Fibroblast of lung (primary cell): ENCODE data around the gene FTL.

Experiments
- EZH2 ChIP-seq: IDR thresholded peaks from 2 replicates; pipeline ENCODE4 v1.5.1; 2012; ENCODE audit warnings: low read length, control low read depth, mild to moderate bottlenecking; ENCODE audit errors: missing control alignments
- TF ChIP-seq, protein P1 (sequence below), 2 donors: IDR thresholded peaks in 1 of 2; conservative IDR thresholded peaks in 1 of 2; 1 replicate in 1 of 2; 2 replicates in 1 of 2; pipeline ENCODE4 v1.5.1; 2011 to 2012; ENCODE audit warnings: low read length in 2 of 2, control low read depth in 1 of 2, inconsistent platforms in 1 of 2, low read depth in 1 of 2, mild to moderate bottlenecking in 1 of 2

DNA sequence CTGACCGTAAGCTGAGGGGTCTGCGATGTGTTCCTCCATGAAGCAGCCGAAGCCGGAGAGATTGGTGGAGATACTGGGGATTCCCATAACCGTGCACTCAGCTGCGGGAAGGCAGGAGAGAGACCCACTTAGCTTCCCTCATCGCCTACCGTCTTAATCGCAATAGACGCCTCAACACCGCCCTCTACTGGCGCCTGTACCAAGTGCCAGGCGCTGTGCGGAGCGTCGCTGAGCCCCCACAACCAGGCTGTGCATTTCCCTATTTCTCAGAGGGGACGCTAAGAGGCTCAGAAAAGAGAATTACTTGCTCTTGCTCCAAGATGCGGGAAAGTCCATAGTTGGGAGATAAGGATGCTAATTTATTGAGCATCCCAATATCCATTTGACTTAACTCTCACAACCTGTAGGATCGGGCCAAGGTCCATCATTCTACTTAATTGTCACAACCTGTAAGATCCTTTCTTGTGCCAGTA, 5.8 kb downstream of the FTL start:
- TF ChIP-seq, protein P1, sequence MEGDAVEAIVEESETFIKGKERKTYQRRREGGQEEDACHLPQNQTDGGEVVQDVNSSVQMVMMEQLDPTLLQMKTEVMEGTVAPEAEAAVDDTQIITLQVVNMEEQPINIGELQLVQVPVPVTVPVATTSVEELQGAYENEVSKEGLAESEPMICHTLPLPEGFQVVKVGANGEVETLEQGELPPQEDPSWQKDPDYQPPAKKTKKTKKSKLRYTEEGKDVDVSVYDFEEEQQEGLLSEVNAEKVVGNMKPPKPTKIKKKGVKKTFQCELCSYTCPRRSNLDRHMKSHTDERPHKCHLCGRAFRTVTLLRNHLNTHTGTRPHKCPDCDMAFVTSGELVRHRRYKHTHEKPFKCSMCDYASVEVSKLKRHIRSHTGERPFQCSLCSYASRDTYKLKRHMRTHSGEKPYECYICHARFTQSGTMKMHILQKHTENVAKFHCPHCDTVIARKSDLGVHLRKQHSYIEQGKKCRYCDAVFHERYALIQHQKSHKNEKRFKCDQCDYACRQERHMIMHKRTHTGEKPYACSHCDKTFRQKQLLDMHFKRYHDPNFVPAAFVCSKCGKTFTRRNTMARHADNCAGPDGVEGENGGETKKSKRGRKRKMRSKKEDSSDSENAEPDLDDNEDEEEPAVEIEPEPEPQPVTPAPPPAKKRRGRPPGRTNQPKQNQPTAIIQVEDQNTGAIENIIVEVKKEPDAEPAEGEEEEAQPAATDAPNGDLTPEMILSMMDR (conservative IDR thresholded peaks at IDR 0.05 in 1 of 2, IDR thresholded peaks at IDR 0.05 in 1 of 2; ENCODE audit: low read depth in 1 of 2, low read length in 2 of 2) = peak; percentile 95
- TF ChIP-seq EZH2 = no peak
